Ovary (tissue), 9 donors: ENCODE measurements around the gene TMEM186. TPM values are rescaled to one million over a fixed set of nuclear protein-coding genes. Genes with fewer than 3 reads are reported as not detected.

ENCODE experiments used
- DNase-seq, 5 donors: peaks; one replicate each; pipeline ENCODE4 v3.0.0-alpha.2; 2019 to 2020
- H3K27ac ChIP-seq, 2 donors: fragments of 200-600 bp; one replicate each; pipeline versions ENCODE4 v1.5.1 to v1.8.0; 2019 to 2022
- H3K27me3 ChIP-seq: fragments of 200-600 bp; one replicate; pipeline ENCODE4 v1.8.0; 2022
- H3K36me3 ChIP-seq: fragments of 200-600 bp; sonication (generic); one replicate; pipeline ENCODE4 v1.5.1; 2019
- H3K4me1 ChIP-seq: one replicate; pipeline ENCODE4 v1.8.1; 2013; ENCODE audit warnings: mild to moderate bottlenecking, moderate library complexity; ENCODE audit not compliant: insufficient read depth
- H3K4me3 ChIP-seq: fragments of 200-600 bp; sonication (generic); one replicate; pipeline ENCODE4 v1.5.1; 2017
- H3K9me3 ChIP-seq, 2 donors: fragments of 200-600 bp in 1 of 2; sonication (generic) in 1 of 2; one replicate each; pipeline versions ENCODE4 v1.5.1 to v1.8.1; 2013 to 2019; ENCODE audit warnings: mild to moderate bottlenecking in 1 of 2, moderate library complexity in 1 of 2
- EP300 ChIP-seq: sonication (generic); formaldehyde crosslinking; IDR thresholded peaks from one replicate; pipeline ENCODE4 v1.6.1; 2017; ENCODE audit warnings: antibody characterized with exemption
- POLR2A ChIP-seq: fragments of 450-650 bp; IDR thresholded peaks from one replicate; pipeline ENCODE4 v1.6.1; 2017; ENCODE audit warnings: antibody characterized with exemption, mild to moderate bottlenecking, moderate library complexity
- WGBS, 3 donors: extraction: QIAGEN DNeasy Blood & Tissue Kit in 1 of 3; methylation state at CpG; one replicate each; pipeline versions ENCODE4 v1.1.5 to v1.1.7; 2013 to 2017; 5-methylcytosine and 5-hydroxymethylcytosine counted together
- intact Hi-C, 4 donors: fragments of 100-400 bp; cut with DNase I; formaldehyde crosslinking; loops; one replicate each; pipeline versions ENCODE4 v1.11.0 to v1.15.1; 2022 to 2023
- polyA plus RNA-seq, 2 donors: library from polyadenylated mRNA; stranded (reverse); fragments of 200-250 nt in 1 of 2; fragments of 350-450 nt in 1 of 2; fragmentation: Illumina TruSeq in 1 of 2; extraction: RNeasy Lipid Tissue Mini Kit (QIAGEN cat#74804) in 1 of 2; gene quantifications; one replicate each; pipeline ENCODE4 v1.2.3, GENCODE V29; 2013 to 2014
- total RNA-seq, 7 donors: library from RNA; depleted of rRNA in 2 of 7; stranded (reverse); fragments of >200 nt in 2 of 7; fragmentation: NEBNext Ultra II Directional in 3 of 7; extraction: Animal tissue kit (Norgen Biotek cat#: 25700) in 3 of 7; gene quantifications; one replicate each; pipeline versions ENCODE4 v1.1.0 to v1.2.4, GENCODE V29; 2016 to 2023
- TF ChIP-seq, protein P1 (sequence below), 3 donors: fragments of 450-650 bp in 2 of 3; fragments of 200-600 bp in 1 of 3; IDR thresholded peaks; one replicate each; pipeline versions ENCODE4 v1.5.1 to v1.8.0; 2016 to 2022; ENCODE audit warnings: antibody characterized with exemption in 3 of 3, mild to moderate bottlenecking in 1 of 3
- donor health status: DM: no; HTN: no; CAD: no; lungs with moderate emphysema.
- donor health status: DM: no; HTN: no; CAD: no.
- donor health status: Bipolar disorder and iron deficiency.
- donor health status: DM: yes; HTN: yes; CAD: no.
- donor health status: DM: no; HTN: no; CAD: no.
- donor health status: DM: yes; HTN: yes; CAD: no.

Gene TMEM186
- total and polyA plus RNA-seq, 9 donors, result 4.9 to 11.3 (median 9.6) TPM

- Histone ChIP-seq H3K4me3 (no peak overlapping the region), H3K27me3 (no peaks in the 10 kb centered on the region), H3K36me3 (no peaks in the 10 kb centered on the region), H3K27ac (no peak overlapping the region), H3K4me1 (no peaks in the 10 kb centered on the region), H3K9me3 (no peaks in the 10 kb centered on the region)
- peak in 1 of 5 donors; percentile 12 for DNase-seq
- TF ChIP-seq EP300, result no peak
- TF ChIP-seq POLR2A, result no peak
- intact Hi-C loops, result no loop called here
- WGBS, 3 donors, result 87 to 92% (median 90%) methylated on average over 18 of the region's 18 CpGs
Measured at GRCh38 chr16:8764525-8765250, 32.8 kb downstream of the TMEM186 start.

DNA sequence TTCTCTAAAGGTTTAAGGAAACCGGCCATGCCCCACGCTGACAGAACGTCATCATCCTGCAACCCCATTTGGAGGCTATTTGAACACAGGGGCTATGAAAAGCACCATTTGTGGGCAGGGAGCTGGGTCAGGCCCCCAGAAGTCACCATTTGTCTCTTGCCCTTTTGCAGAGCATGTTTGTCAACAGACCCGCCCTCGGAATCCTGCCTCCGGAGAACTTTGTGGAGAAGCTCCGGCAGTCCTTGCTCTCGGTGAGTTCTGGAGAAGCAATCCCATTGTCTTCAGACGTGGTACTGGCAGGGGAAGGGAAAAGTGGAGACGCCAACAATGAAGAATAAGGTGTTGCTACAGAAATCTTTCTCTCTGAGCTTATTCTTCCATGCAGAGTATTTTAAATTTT is 33.5 kb downstream of the TMEM186 start:
- Histone ChIP-seq H3K4me3 (no peak overlapping the region), H3K36me3 (no peaks in the 10 kb centered on the region), H3K9me3 (no peaks in the 10 kb centered on the region), H3K4me1 (no peaks in the 10 kb centered on the region), H3K27me3 (no peaks in the 10 kb centered on the region), H3K27ac (no peak overlapping the region)
- 67 to 70% (median 69%) methylated on average over 10 of the region's 10 CpGs for WGBS, 3 donors
- TF ChIP-seq POLR2A (no peak), EP300 (no peak)
- TF ChIP-seq, protein P1, sequence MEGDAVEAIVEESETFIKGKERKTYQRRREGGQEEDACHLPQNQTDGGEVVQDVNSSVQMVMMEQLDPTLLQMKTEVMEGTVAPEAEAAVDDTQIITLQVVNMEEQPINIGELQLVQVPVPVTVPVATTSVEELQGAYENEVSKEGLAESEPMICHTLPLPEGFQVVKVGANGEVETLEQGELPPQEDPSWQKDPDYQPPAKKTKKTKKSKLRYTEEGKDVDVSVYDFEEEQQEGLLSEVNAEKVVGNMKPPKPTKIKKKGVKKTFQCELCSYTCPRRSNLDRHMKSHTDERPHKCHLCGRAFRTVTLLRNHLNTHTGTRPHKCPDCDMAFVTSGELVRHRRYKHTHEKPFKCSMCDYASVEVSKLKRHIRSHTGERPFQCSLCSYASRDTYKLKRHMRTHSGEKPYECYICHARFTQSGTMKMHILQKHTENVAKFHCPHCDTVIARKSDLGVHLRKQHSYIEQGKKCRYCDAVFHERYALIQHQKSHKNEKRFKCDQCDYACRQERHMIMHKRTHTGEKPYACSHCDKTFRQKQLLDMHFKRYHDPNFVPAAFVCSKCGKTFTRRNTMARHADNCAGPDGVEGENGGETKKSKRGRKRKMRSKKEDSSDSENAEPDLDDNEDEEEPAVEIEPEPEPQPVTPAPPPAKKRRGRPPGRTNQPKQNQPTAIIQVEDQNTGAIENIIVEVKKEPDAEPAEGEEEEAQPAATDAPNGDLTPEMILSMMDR (IDR thresholded peaks at IDR 0.05), result no peak
- DNase-seq, result peak in 1 of 5 donors; percentile 0
- intact Hi-C loops, result no loop called here

GRCh38 chr16:8763083-8763482 is 34.4 kb downstream of the TMEM186 start:
- no peaks in the 10 kb centered on the region for H3K4me1 ChIP-seq
- H3K27ac ChIP-seq, result no peak overlapping the region
- DNase-seq, result no peak
- no peak overlapping the region for H3K4me3 ChIP-seq
- intact Hi-C loops, result no loop called here
- WGBS, 3 donors, result 90 to 99% (median 96%) methylated on average over 3 of the region's 3 CpGs
- no peaks in the 10 kb centered on the region for H3K36me3 ChIP-seq
- H3K9me3 ChIP-seq, result no peaks in the 10 kb centered on the region
- H3K27me3 ChIP-seq, result no peaks in the 10 kb centered on the region
- TF ChIP-seq, protein P1 (IDR thresholded peaks at IDR 0.05), result no peak
- no peak for TF ChIP-seq EP300
- TF ChIP-seq POLR2A, result no peak

- Histone ChIP-seq H3K27me3 (no peaks in the 10 kb centered on the region), H3K4me1 (no peaks in the 10 kb centered on the region), H3K9me3 (no peaks in the 10 kb centered on the region), H3K27ac (no peak overlapping the region), H3K4me3 (no peak overlapping the region), H3K36me3 (no peaks in the 10 kb centered on the region)
- intact Hi-C loops, result no loop called here
- 85 to 95% (median 91%) methylated on average over 4 of the region's 4 CpGs for WGBS, 3 donors
- DNase-seq, result peak in 1 of 5 donors; percentile 3
- TF ChIP-seq, protein P1 (IDR thresholded peaks at IDR 0.05), result no peak
- TF ChIP-seq POLR2A, result no peak
- no peak for TF ChIP-seq EP300
Measured at GRCh38 chr16:8762254-8762653, 35.2 kb downstream of the TMEM186 start.

DNA sequence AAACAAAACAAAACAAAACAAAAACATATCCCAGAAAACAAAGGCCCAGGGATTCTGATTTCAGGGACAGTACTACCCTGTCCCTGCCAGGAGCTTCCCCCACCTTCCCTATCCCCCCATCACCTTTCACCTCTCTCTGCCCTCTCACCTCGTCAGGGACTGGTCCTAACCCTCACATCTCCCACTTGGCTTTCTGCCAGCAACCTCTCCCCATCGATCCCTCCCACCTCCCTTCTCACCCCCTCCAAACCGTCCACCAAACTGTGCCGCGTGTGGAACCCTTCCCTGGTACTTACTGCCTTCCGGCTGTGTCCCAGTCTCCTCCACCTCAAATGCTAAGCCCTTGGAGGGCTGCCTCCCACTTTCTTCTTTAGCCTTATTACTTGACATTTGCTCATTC is 36.4 kb downstream of the TMEM186 start:
- Histone ChIP-seq H3K4me1 (no peaks in the 10 kb centered on the region), H3K9me3 (no peaks in the 10 kb centered on the region), H3K4me3 (no peak overlapping the region), H3K27ac (no peak overlapping the region), H3K27me3 (no peaks in the 10 kb centered on the region), H3K36me3 (no peaks in the 10 kb centered on the region)
- peak in 1 of 5 donors; percentile 12 for DNase-seq
- intact Hi-C loops, result no loop called here
- 73 to 81% (median 77%) methylated on average over 6 of the region's 6 CpGs for WGBS, 3 donors
- TF ChIP-seq EP300, result no peak
- TF ChIP-seq, protein P1 (IDR thresholded peaks at IDR 0.05), result no peak
- TF ChIP-seq POLR2A, result no peak
